ENCODE data around the gene PODXL.
A peak's percentile ranks its signal among the peaks of the same experiment; 100 is the strongest.

Gene PODXL

DNA sequence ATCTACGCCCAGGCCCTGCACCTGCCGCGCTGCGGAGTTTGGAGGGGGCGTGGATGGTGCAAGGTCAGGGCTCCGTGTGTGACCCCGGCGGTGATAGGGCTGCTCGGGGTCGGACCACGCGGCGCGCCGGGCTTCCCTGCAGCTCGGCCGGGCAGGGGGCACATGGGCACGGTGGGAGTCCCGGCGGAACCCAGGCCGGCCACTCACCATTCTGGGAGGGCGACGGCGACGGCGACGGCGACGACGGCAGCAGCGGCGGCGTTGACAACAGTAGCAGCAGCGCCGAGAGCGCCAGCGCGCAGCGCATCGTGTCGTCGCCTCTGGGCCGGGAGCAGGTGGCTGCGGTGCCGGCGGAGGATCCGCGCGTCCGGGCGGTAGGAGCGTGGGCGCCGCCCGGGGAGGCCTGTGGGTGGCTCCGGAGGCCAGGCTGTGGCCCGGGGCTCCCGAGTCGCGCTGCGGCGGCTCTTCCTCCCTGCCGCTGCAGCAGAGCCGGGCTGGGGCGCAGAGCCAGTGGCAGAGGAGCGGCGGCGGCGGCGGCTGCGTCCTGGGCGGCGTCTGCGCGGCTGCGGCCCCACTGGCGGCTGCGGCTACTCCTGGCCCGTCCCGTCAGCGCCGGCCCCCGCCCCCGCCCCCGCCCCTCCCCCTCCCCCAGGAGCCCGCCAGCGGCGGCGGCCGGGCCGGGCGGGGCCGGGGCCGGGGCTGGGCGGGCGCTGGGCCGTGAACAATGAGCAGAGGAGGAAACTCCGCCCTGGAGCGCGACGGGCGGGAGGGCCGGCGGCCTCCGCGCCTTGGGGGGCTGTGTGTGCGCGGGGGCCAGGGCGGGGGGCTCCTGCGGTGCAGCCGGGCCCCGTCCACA, at the start of gene PODXL:
TSS of gene PODXL (minus strand) at position 576 of the 856 bp plus-strand sequence. CDS start at position 307, 269 bp downstream.
- DNase-seq = peak; percentile 68

DNA sequence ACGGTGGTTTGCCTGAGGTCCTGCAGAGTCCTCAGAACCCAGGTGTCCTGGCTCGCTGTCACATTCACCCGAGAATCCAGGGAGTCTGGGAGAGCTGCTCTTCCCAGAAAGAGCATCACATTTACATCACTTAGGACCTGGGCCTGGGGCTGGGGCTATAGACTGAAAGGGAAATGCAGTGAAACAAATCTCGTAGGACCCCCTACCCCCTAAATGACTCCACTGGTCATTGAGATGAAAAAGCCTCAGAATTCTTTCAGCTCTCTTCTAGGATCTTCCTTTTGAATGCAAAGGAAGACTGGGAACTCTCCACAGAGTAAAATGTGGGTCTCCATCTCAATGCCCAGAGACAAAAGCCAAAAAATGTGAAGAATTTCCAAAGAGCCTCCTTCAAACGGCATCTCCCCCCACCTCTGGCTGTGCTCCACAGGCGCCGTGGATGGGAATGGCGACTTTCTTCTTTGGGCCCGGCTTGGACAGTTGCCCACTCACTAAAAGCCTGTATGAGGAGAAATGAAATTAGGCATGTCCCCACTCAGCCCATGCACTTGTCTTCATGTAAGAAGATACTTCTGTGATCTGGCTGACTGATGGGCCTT, 49.0 kb upstream of the PODXL start:
- DNase-seq = no peak

DNA sequence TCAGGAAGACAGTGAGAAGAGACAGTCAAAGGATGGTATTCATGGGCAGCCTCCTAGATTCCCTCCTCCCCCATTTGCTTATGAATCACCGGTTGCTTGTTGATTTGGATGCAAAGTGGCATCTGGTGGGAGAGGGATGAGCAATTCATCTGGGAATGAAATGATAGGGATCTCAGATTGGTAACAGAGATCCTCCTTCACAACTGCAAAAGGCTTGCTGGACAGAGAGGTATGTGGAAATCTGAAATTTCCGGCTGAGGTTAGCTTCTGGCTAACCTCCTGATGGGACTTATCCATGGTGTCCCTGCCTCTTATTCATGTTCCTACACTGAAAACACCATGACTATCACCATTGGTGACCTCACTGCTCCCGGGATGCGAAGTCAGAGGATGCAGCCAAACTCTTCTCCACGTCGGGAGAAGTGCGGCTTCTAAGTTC, 48.4 kb upstream of the PODXL start:
- no peak for DNase-seq

DNA sequence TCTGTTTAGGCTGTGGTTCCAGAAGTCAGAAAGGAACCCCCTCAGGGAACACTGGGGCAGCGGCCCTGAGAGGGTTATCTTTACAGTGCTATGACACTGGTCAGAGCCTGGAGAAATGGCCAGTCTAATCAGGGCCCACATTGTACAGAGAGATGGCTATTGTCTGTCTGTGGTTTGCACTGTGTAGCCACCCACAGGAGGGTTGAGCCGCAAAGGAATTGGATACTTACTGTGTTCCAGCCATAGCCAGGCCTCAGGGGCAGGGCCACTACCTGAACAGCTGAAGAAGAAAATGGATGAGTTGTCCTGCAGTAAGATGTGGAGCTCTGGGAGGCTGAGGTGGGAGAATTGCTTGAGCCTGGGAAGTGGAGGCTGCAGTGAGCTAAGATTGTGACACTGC, 47.5 kb upstream of the PODXL start:
- DNase-seq = no peak

DNA sequence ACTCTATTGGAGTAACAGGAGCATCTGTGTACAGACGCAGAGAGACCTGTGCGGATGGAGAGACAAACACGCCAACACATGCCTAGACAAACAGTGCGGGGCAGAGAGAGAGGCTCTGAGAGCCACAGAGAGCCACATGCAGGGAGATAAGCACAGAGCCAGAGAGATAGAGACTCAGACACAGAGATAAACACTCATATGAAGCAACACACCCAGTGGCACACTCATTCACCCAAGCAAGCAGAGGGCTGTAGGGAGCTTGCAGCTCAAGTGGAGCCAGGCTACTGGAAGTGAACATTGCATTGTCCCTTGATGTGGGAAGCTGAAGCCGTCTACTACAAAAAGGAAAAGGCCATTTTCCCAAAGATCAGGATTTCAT, 46.6 kb upstream of the PODXL start:
- no peak for DNase-seq

DNA sequence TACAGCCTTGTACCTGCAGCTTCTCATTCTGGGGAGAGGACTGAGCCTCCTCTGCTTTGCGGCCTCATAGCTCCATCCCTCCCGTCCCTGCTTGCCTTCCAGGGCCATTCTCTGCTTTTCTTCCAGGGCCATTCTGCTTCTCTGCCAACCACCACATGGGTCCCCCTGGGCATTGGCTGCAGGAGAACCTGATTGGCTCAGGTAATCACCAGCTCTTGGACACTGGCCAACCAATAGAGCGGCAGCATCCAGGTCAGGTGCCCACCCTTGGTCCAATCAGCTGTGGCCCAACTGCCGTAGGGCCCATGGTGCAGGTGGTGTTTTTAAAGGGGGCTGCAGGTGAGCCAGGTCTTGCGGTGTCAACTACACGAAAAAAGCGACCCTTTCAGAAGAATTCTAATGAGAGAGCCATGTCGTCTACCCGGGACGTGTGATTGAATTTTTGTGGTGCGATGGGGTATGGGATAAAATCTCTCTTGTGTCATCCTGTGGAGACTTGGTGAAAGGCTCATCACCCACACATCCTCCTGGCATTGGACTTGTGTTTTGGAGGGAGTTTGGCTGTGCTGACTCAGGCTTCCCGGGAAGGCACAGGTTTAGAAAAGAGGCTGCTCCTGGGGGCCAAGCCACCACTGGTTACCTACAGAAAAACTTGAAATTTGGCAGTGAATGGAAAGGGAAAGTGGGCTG, 46.0 kb upstream of the PODXL start:
- no peak for DNase-seq

DNA sequence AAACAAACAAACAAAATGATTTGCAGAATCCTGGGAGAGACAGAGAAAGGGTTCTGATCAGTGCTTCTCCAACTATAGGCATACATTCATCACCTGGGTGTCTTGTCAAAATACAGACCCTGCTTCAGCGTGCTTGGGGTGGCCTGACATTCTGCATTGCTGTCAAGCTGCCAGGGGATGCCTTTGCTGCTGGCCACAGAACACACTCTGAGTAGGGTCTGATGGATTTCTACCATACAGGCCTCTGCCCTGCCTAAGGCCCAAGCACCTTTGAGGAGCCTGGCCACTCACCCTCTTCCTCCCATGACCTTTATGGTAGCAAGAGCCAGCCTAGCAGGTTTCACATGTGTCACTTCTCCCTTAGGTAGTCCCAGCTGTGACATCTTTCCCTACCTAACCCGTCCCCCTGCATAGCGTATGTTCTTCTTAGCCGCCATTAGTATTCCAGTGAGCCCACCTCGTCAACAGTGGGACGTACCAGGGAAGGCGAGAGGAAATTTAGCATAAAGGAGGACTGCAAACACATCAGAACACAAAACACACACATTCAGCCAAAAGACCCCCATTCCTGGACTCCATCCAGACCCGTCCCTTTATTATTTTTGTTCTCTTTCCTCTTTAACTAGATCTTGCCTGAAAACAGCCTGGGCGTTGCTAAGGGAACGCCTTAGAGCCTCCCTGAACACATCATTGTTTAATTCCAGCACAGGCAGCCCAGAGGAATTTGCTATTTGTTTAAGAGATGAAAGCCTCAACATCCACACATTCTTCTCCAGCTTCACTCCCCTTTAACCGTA, 43.9 kb upstream of the PODXL start:
- no peak for DNase-seq

DNA sequence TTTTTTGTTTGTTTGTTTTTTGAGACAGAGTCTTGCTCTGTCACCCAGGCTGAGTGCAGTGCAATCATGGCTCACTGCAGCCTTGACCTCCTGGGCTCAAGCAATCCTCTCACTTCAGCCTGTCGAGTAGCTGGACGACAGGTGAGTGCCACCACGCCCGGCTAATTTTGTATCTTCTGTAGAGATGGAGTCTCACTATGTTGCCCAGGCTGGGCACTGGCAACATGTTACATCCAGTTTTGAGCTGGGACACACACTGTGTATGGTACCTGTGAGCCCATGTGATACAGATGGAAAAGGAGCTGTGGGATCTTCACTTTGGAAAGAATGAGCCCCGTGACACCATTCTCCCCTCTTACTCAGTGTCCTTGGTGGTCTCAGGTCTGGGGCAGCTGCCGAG, 40.4 kb upstream of the PODXL start:
- DNase-seq = no peak

DNA sequence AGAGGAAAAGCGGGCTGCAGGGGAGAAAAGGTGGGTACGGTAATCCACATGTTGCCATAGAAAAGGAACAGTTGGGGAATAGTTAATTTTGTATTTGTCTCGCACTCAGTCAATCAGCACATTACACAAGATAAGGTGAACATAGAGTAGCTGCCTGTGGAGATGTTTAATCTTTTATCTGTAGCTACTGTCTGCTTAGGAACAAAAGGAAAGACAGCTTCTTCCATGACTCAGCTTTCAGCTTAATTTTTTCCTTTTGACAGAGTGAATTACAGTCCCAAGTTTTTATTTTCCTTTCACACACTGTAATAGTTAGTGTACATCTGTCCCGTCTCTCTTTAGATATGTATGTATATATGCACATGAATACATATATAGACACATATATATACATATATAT, 39.3 kb upstream of the PODXL start:
- DNase-seq = no peak

DNA sequence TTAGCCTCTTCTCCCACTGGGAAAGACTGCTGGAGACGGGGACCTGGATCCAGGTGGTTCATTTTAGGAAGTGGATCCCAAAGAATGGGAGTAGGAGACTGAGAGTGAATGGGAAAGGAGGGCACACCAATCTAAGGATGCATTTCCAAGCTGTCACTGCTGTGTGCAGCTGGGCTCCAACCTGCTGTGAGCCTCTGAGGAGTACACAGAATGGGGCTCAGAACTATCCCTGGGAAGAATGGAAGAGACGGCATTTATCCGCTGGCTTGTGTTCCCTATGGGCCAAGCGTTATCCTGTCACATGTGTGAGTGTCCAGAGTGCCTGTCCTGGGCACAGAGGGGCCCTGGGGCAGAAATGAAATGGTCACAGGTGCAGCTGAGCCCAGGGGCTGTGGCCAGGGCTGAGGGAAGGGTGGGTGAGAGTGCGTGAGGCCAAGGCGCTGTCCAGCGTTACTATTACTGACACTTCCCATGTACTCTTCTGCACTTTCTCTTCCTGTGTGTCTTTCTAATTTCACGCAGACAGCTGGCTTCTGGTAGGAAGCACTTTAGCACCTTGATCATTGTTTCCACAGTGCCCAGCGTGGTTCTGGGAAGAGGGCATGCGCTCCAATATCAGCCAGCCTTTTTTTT, 35.4 kb upstream of the PODXL start:
- no peak for DNase-seq

DNA sequence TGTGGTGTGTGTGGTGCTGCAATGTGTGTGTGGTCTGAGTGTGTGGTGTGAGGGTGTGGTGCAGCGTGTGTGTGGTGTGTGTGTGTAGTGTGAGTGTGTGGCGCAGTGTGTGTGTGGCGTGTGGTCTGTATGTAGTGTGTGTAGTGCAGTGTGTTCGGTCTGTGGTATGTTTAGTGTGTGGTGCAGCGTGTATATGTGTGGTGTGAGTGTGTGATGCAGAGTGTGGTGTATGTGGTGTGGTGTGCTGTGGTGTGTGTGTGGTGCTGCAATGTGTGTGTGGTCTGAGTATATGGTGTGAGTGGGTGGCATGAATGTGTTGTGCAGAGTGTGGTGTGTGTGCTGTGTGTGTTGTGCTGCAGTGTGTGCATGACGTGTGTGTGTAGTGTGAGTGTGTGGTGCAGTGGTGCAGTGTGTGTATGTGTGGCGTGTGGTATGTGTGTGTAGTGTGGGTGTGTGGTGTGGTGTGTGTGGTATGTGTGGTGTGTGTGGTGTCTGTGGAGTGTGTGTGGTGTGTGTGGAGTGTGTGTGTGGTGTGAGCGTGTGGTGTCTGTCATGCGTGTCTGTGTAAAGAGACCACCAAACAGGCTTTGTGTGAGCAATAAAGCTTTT, 31.0 kb upstream of the PODXL start:
- DNase-seq = no peak

DNA sequence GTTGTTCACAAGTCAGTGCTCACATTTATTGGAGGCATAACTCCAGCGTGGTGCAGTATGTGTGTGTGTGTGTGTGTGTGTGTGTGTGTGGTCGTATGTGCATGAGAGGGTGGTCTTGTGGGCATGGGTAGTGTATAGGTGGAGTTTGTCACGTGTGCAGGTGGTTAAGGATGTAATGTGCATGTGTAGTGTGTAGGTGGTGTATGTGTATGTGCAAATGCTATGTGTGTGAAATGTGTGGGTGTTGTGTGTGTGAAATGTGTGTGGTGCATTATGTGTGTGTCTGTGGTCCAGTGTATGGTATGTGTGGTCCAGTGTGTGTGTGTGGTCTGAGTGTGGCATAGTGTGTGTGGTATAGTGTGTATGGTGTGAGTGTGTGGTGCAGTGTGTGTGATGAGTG, 30.3 kb upstream of the PODXL start:
- no peak for DNase-seq

DNA sequence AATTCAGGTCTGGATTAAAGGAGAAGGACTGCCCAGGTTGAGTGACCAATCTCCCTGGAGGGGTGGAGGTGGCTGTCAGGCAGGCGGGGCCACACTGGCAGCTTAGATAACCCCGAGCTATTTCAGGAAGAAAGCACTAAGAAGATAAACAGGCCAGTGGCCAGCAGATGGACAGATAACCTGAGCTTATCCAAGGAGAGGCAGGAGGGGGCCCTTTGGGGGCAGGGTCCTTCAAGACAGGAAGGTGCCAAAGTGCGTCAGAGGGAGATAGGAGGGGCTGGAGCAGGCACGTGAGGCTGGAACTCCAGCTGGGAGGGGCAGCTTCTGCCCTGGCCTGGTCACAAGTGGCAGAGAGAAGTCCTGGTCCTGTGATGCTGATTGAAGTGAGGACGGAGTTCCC, 29.8 kb upstream of the PODXL start:
- DNase-seq = no peak

DNA sequence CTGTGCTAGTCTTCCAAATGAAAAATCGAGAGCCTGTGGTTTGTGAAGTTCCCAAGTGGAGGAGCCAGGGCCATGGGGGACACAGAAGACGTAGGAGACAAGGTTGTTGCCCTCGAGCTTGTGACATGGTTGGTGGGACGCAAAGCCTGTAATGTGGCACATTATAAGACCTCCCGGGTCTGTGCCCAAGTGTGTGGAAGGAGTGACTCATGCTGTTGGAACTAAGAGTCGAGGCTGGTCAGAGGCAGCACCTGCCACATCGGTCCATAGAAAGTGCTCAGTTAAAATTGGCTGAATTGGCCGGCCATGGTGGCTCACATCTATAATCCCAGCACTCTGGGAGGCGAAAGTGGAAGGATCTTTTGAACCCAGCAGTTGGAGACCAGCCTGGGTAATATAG, 27.0 kb upstream of the PODXL start:
- no peak for DNase-seq

DNA sequence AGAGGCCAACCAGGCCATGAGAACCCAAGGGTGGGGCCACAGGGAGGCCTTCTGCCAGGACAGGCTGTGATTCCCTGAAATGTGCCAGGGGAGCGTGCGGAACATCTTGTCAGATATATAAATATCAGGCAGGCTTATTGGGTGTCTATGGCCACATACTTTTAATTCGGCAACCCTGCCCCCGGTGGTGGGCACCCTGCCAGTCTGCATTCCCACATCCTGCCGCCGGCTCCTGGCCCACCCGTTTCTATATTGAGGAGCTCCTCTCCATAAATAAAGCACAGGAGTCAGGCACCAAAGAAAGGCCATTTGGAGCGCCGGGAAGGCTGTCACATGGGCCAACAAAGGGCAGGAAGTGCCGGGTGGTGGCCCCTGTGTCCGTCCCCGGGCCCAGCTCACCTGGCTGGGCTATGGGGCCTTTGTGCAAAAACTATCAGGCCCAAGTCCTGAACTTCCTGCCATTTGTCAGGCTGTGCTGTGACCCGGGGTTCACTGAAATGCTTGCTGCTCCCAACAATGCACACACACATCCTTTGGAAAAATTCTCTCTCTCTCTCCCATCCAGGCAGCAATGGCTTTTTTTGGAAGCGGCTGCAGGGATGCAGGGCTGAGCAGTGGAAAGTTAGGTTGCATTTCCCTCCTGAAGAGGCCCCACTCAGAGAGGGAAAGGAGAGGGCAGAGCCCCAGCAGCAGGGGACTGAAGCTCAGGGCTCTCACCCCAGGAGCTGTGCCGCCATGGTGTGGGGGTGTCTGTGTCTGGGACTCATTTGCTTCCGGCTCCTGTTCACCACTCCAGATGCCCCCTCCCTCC, 25.0 kb upstream of the PODXL start:
- no peak for DNase-seq

DNA sequence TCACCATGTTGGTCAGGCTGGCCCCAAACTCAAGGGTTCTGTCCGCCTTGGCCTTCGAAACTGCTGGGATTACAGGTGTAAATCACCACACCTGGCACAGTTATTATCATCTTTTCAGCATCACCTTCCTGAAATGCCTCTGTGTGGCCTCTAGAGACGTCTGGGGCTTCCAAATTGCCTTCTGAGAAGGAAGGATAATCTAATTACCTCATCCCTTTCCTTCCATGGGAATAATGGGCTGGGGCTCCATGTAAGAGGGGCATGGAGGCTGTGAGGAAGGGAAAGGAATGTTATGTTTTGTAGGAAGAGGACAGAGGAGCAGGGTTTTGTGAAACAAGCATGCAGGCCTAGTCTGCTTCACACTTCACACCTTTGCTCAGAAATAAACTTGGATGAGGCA, 22.2 kb upstream of the PODXL start:
- no peak for DNase-seq

DNA sequence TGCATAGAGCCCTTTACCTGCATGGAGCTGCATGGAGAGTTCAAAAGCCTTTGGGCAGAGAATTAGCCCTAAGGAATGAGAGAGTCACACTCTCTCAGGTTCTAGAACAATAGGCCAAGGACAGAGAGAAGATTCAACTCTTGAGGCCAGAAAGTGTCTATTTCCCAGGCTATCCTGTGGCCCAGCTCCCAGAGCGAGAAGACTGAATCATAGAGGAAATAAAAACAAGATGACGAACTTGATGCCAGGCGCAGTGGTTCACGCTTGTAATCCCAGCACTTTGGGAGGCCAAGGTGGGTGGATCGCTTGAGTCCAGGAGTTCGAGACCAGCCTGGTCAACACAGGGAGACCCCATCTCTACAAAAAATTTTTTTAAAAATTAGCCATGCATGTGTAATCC, 18.3 kb upstream of the PODXL start:
- DNase-seq = no peak

DNA sequence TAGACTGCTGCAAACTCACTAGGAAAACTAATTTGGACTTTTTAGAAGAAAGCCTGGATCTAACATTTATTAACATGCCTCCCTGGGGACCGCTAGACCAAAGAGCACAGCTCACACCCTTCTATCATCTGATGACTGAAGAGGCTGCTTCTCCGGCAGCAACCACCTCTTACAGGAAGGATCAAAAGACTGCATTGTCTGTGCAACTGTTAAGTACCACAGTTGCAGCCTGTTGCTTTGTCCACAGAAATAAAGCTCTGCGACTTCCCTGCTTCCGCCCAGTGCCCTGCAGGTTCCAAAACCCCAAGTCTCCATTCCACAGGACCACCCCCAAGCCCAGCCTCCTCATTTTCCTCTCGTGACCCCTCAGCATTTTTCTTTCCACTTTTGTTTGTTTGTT, 14.0 kb upstream of the PODXL start:
- DNase-seq = no peak

DNA sequence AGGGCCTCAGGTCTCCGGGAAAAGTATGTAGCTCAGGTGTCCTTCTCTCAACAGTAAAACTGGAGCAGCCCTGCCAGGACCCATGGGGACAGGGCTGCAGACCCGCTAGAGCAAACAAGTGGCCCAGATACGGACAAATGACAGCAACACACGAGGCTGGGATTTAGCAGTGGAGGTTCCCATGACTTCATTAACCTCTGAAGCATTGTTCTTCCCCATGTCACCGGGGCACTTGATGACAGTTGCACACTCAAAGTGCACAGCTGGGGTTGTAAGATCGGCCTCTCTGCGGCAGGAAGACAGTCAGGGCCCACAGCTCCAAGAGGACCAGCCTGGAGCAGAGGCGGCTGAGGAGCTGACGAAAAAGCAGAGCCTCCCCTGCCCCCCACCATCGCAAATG, 12.5 kb upstream of the PODXL start:
- no peak for DNase-seq

DNA sequence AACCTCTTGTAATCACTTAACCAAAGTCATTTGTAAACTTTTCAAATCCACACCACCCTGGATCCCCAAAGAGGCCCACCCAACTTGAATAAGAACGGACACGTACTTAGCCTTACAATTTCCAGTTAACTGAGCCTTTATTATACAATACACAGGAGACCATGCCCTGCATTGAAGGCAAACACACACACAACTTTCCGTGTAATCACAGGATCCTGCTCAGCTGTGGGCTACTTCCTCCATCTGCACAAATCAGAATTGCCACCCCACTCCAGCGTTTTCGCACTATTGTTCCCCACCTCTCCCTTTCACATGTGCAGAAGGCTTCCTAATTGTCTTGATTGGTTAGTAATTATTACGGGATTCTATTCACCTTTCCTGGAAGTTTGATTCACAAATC, 12.1 kb upstream of the PODXL start:
- DNase-seq = no peak

DNA sequence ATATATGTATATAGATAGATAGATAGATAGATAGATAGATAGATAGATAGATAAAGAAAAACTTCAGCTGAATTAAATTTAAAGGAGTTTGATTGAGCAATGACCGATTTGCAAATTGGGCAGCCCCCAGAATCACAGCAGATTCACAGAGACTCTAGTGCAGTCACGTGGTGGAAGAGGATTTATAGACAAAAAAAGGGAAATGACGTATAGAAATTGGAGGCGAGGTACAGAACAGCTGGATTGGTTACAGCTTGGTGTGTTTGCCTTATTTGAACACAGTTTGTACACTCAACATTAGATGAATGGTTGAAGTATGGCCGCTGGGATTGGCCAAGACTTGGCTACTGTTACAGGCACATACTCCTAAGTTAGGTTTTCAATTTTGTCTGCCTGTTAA, 8.2 kb upstream of the PODXL start:
- DNase-seq = no peak

Measured in CD4-positive, alpha-beta T cell treated with Interleukin-21 for 1 hour (primary cell).